IMR-90 (cell line): ENCODE measurements around the gene HES7. TPM values are rescaled to one million over a fixed set of nuclear protein-coding genes. Genes with fewer than 3 reads are reported as not detected.

Experiments used
- CHD1 ChIP-seq: IDR thresholded peaks from 2 replicates; pipeline ENCODE4 v1.6.1; 2012; ENCODE audit warnings: low read depth, low read length, improper control_type of control experiment
- polyA plus RNA-seq, 3 experiments: library from polyadenylated mRNA; depleted of rRNA; stranded (reverse); fragments of >200 nt; gene quantifications; 2 replicates each; pipeline ENCODE4 v1.2.3, GENCODE V29; 2012; ENCODE audit warnings: low replicate concordance in 1 of 3
- total RNA-seq: library from RNA; depleted of rRNA; stranded (reverse); fragments of >200 nt; gene quantifications from 2 replicates; pipeline ENCODE4 v1.2.3, GENCODE V29; 2012
- TF ChIP-seq, protein P1 (sequence below): conservative IDR thresholded peaks from 2 replicates; pipeline ENCODE4 v1.5.1; 2012; ENCODE audit warnings: mild to moderate bottlenecking, low read depth, low read length, improper control_type of control experiment

HES7 gene
- total and polyA plus RNA-seq, 2 of the 4 experiments (the other 2 are of a cell fraction) = 0.43 TPM; not detected in 1

DNA sequence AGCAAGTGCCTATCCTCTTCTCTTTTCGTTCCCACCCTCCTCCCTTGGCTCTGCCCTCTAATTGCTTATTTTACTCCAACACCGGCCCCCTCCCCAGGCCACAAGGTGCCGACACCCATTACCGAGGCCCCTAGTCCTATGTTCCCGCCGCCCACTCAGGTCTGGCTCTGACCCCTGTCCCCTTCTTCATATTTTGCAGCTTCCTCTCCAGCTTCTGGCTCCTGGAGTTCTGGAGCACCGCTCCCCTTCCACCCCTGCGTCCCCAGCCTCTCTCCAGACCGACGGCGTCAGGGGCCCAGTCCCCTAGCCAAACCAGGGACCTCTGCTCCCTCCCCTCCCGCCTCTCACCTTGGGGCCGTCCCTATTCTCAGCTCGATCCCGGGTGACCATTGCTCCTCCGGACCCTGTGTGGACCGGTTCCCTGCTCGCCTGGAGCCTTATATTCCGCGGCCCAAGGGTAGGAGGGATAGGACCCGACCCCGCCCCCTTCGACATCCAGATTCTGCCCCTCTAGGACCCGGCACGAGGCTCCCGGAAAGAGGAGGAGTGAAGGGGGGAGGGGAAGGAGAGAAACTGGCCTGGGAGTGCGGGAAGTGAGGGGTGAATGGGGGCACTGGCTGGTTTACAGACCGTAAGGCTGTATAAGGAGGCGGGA is at the start of gene HES7 (continued):
- TF ChIP-seq, protein P1, sequence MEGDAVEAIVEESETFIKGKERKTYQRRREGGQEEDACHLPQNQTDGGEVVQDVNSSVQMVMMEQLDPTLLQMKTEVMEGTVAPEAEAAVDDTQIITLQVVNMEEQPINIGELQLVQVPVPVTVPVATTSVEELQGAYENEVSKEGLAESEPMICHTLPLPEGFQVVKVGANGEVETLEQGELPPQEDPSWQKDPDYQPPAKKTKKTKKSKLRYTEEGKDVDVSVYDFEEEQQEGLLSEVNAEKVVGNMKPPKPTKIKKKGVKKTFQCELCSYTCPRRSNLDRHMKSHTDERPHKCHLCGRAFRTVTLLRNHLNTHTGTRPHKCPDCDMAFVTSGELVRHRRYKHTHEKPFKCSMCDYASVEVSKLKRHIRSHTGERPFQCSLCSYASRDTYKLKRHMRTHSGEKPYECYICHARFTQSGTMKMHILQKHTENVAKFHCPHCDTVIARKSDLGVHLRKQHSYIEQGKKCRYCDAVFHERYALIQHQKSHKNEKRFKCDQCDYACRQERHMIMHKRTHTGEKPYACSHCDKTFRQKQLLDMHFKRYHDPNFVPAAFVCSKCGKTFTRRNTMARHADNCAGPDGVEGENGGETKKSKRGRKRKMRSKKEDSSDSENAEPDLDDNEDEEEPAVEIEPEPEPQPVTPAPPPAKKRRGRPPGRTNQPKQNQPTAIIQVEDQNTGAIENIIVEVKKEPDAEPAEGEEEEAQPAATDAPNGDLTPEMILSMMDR = no peak
- no peak for TF ChIP-seq CHD1
